NCI-H748 treated with DMSO at 0.1 percent for 48 hours (cell line): ENCODE data around the gene SELENOI.
"Not testable (repeated sequence)": the region's sequence is repeated elsewhere in the genome, so short reads cannot be mapped to it uniquely, and the experiment has no call there.

Experiments used
- DNase-seq: peaks from one replicate; lab custom pipeline; 2025; lab: John Stamatoyannopoulos, UW

The SELENOI gene, protein sequence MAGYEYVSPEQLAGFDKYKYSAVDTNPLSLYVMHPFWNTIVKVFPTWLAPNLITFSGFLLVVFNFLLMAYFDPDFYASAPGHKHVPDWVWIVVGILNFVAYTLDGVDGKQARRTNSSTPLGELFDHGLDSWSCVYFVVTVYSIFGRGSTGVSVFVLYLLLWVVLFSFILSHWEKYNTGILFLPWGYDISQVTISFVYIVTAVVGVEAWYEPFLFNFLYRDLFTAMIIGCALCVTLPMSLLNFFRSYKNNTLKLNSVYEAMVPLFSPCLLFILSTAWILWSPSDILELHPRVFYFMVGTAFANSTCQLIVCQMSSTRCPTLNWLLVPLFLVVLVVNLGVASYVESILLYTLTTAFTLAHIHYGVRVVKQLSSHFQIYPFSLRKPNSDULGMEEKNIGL

DNA sequence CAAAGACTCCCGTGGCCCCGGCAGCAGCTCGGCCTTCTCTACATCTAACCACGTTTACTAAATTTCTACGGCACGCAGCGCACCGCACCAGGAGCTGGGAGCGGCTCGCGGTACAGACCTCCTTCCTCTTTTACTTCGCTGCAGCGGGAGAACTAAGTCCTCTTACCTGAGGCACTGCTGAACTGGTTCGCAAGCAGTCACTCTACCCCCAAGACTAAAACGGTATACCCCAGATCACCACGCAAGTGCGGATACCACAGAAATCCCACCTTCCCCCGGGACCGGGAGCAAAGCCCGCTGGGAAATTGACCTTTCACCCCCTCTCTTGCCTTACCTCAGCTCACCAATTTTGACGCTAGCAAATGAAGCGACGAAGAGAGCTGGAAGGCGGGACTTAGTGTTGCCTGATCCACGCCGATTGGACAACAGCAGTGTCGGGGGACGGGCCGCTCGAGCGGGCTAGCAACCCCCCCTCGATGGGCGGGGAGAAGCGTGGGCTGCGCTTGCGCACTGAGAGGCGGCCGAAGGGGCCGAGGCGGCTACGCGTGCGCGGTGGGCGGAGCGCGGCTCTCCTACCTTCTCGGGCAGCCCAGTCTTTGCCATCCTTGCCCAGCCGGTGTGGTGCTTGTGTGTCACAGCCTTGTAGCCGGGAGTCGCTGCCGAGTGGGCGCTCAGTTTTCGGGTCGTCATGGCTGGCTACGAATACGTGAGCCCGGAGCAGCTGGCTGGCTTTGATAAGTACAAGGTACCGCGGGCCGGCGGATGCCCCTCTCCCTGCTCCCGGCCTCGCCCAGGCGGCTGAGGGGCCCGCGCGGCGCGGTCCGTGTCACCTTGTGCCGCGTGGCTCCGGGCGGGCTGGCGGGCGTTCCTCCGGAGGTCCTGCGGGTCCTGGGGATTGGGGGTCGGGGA lies at the start of gene SELENOI:
TSS of gene SELENOI (plus strand) at position 599 of the 909 bp plus-strand sequence. CDS start at position 689, 90 bp downstream.
- peak; percentile 99 for DNase-seq

DNA sequence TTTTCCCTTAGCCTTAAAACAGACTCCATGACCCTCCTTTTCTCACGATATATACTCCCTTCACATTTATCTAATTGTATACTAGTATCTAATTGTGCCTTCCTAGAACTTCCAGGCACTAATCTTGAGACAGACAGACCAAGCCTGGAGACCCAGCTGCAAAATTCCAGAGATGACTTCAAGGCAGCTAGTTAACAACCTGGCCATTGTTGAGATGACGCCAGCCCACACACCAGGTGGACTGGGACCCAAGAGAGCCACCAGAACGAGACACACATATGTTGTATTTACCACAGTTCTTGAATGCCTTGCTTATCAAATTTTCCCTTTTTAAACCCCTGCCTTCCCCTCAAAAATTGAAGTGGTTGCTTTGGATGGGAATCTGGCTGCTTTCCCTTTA lies 48.9 kb upstream of the SELENOI start:
- DNase-seq, result no peak

DNA sequence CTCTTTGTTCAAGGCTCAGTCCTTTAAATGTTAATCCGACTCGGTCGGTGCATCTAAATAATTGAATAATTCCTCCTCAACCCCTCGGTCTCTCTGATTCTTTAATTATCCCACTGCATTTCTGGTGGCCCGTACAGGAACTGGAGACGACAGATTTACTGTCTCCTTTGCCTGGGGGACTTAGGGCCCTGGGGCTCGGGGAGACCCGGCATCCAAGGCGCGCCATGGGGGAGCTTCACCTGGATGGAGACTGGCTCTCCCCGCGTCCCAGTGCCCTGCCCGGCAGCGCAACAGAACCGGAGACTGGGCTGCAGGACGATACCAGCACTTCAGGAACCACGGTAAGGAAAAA lies 47.7 kb upstream of the SELENOI start:
- DNase-seq, result no peak

DNA sequence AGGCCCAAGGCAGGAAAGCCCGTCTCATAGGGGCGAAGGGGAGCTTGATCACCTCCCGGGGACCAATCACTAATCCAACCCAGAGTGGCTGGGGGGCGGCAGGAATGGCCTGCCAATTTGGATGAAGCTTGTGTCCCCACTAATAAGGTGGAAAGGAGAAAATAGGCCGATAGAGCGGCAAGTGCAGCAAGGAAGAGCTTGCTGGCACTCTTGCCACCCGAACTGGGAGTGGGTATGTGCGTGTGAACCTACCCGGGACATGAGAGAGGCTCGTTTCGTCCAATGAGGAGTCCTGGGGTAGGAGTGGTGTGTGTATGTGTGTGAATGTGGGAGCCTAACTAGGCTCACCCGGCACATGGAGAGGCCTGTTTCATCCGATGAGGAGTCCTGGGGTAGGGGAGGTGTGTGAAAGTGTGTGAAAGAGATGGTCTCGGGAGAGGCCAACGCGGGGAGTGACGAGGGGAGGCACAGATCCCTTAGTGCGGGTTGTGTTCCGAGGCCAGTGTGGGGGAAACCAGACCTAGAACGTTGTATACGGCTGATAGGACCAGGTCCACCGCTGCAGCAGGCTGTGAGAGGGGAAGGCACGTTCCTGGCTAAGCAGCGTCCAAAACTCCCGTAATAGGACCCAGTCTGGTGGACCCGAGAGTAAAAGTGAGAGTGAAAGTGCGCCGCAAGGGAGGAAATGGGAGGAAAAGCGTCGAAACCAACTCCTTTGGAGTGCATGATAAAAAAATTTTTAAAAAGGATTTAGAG lies 47.1 kb upstream of the SELENOI start:
- DNase-seq, result no peak

DNA sequence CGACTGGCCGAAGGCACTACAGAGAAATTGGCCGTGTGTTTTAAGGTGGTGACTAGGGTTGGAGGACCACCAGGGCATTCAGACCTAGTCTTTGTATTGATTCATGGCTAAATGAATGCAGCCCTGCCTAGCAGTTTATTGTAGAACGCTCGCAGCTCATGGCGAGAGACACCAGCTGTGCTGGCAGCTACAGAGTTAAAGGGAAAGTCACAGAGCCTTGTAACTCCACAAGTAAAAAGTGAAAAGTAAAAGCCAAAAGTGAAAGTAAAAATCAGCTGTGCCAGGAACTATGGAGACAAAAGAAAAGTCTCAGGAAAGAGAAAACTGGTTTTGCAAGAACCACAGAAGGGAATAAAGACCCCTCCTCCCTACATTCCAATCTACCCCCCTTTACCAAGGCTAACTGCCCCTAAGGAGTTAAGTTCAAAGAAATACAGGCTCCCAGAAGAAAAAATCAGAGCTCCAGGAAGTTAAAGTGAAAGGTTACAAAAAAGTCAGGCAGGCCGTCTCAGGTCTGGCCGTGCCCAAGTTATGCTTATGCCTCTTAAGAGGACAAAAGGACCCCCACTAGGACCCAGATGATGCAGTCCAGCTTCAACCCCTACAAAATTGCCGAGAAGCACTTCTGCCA lies 46.4 kb upstream of the SELENOI start:
- DNase-seq, result no peak

DNA sequence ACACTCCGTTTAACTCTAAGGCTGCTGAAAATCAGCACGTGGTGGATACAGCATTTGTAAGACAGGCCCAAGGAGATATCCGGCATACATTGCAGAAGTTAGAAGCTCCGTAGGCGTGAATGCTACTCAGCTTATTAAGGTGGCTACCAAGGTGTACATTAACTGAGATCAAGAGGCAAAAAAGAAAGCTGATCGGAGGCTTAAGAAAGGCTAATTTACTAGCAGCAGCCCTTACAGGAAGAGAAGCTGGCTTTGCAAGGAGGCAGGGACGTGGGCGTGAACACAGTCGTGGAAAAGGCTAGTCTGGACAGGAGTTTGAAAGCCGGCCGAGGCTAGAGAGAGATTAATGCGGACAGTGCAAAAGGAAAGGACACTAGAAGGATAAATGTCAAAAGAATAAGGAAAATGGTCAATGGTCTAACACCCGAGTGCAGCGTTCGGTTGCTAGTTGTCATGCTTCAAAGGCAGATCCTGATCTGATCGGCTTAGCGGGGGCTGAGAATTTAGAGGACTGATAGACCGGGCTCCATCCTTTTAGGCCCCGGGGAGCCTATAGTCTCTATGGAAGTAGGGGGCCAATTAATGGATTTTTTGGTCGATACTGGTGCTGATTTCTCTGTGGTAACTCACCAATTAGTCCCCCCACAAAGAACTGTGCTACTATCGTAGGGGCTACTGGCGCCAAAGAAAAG lies 45.6 kb upstream of the SELENOI start:
- no peak for DNase-seq

DNA sequence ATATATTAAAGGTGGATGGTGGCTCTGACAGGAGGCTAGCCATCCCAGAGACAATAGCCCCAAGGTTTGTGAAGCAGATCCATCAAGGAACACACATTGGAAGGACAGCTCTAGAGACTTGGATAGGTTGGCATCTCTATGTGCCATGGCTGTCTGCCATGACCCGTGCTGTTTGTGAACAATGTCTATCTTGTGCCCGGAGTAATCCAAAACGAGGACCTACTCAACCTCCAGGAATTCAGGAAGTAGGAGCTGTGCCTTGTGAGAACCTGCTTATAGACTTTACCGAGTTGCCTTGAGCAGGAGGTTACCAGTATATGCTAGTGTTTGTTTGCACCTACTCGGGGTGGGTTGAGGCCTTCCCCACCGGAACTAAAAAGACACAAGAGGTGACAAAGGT lies 43.1 kb upstream of the SELENOI start:
- no peak for DNase-seq

DNA sequence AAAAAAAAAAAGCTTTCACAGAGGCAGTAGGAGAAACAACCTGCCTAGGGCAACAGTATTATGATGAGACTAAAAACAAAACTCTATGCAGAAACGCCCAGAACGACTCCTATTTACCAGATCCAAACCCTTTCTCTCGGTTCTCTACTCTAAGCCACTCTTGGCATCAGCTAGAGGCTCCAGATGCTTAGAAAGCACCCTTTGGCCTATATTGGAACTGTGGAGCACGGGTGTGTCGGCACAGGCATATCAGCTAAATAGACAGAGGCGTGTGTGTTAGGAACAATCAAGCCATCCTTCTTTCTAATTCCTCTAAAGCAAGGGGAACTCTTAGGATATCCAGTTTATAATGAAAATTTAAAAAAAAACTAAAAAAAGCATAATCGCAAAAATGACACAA lies 40.8 kb upstream of the SELENOI start:
- not testable (repeated sequence) for DNase-seq

DNA sequence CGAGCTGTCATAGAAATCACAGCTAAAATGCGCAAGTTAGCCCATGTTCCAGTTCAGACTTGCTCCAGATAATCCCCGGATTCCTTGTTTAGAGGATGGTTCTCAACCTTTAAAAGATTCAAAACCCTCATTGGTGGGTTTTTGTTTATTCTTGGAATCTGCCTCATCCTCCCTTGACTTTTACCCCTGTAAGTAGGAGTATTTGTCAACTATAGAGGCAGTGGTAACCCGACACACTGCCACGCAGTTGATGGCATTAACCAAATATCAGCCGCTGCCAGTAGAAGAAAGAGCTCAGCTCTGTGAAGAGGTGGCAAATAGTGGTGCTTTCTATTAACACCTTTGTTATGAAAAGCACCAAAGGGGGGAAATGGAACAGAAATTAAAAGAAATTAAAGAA lies 40.4 kb upstream of the SELENOI start:
- no peak for DNase-seq

DNA sequence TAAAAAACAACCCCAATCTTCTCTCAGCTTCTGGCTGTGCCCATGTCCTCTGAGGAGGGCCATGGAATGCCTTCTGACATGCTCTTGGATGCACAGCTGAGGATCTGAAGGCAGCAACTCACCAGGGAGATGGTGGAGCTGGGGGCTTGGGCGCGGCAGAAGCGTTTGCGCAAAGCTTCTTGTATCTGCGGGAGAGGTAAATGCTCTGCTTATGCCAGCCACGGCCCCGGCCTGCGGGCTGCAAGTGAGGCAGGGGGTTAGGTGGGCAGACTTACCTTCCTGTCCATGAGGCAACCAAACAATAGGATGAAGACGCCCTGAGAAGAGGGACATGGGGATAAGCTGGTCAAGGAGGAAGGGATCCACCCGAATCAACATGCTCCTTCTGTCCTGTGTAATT lies 36.0 kb upstream of the SELENOI start:
- no peak for DNase-seq

DNA sequence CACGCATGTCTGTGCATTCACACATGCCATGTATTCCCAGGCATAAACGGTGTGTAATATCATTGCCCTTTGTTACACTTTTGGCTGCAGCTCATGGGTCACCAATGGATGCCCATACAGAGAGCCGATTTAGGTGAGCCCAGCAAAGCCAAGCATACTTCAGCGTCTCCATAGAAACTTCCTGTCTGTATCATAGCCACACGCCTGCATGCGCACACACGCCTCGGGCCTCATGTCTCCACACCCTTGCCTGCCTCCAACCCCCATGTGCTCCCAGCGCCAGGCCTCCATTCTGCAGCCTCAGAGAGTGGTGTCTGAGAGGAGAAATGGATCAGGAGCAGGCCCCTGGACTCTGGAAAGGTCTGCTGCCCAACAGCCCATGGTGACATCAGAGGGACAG lies 33.5 kb upstream of the SELENOI start:
- DNase-seq, result no peak

DNA sequence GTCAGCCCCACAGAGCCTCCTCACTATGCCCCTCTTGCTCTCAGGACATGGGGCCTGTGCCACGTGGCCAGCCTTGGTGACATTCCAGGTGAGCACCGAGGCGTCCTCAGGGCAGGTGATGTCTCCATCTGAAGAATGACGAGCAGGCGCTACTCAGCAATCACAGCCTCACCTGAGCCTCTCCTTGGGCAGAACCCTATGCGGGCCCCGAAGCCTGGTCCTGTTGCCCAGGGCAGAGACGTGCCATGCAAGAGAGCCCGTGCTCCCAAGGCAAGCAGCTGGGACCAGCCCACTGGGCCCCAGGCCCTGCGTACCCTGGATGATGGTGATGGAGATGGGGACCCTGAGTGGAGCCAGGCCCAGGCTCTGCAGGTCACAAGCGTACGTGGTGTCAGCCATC lies 32.5 kb upstream of the SELENOI start:
- DNase-seq, result no peak

DNA sequence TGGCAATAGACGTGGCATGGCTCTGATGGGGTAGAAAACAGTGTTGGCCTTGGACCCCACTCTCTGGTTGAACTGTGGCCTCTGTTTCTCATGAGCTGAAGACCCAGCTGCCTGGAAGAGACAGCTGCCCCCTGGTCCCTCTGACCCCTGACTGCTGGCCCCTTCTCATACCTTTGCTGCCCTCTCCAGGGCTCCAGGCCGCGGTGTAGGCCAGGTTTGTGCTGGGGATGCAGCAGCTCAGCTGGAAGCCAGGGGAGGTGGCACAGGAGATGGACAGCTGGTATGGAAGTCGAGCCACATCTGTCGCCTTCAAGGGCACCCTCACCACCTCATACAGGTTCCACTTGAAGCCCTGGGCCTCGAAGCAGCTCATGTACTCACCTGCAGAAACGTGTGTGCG lies 31.7 kb upstream of the SELENOI start:
- DNase-seq, result no peak

DNA sequence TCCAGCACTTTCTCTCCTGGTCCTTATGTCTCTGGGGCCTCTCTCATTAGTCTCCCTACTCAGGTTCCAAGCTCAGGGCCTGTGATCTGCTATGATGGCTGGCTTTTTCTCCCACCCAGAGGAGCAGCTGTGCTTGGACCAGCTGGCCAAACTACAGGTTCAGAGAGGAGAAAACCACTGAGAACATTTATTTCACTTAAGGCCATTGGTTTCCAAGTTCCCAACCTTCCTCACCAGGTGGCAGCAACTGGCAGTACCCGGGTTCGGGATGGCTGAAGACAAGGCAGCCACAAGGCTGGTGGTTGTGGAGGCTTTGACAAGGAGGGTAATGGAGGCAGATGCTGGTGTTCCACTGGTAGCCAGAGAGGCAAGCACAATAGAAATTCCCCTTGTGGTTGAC lies 29.9 kb upstream of the SELENOI start:
- DNase-seq, result no peak

DNA sequence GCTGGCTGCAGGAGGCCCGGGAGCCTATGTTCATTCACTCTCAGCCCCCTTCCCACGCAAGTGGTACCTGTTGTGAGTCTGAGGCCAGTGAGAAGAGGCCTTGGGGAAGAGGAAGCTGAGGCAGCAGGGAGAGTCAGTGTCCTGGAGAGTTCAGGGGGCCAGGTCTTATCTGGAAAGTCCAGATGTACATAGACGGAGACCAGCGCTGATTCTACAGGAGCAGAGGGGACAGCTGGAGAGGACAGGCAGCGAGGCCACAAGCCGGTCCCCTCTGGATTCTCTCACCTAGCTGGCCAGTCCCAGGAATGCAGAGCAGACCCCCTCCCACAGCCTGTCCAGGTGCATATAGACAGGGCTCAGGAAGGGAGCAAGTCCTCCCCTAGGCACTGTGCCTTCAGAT lies 29.1 kb upstream of the SELENOI start:
- no peak for DNase-seq

DNA sequence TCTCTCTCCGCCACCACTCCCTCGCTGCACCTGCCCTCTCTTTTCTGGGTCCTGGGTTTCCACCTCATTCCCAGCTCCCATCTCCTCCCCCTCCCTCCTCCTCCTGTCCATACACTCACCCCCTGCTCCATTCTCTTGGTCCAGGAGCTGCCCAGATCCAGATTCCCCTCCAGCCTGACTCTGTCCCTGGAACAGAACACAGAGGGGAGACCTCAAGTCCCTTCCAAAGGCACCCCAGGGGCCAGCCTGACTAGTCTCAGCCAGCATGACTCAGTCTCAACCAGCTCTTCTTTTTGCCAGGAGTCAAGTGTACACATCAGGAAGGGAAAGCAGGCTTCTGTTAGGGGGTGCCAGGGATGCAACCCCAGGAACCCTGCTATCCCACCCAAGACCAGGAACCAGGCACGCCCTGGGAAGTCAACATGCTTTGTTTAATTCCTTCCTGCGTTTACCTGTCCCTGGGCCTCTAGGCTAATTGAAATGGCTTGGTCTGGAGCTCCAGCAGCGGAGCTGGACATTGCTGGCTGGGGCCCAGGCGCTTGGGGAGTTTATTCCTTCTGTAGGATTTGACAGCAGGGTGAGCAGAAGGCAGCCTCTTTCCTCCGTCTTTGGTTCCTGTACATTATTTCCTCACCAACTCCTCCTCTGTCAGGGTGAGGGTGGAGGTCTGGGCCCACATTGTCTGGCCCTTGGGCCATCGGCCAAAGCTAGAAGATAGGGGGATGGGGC lies 28.4 kb upstream of the SELENOI start:
- DNase-seq, result no peak

DNA sequence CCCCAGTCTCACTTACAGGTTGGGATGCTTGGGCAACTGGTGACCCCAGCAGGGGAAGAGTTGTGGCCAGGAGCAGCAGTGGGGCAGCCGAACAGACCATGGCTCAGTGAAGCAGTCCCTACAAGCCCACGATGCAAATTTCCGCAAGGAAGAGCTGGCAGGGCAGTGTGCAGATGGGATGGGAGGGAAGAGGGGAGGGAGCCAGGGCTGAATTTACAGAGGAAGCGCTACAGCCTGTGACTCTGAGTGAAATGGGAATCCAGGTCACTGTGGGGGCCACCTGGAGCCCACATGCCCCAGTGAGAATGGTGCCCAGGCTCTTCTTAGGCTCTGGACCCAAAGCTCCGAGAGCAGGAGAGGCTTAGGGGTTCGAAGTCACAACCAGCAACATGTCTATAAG lies 27.0 kb upstream of the SELENOI start:
- DNase-seq, result no peak

DNA sequence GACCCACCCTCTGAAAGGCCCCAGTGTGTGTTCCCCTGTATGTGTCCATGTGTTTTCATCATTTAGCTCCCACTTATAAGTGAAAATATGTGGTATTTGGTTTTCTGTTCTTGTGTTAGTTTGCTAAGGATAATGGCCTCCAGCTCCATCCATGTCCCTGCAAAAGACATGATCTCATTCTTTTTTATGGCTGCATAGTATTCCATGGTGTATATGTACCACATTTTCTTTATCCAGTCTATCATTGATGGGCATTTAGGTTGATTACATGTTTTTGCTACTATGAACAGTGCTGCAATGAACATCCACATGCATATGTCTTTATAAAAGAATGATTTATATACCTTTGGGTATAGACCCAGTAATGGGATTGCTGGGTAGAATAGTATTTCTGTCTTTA lies 21.5 kb upstream of the SELENOI start:
- DNase-seq, result not testable (repeated sequence)

DNA sequence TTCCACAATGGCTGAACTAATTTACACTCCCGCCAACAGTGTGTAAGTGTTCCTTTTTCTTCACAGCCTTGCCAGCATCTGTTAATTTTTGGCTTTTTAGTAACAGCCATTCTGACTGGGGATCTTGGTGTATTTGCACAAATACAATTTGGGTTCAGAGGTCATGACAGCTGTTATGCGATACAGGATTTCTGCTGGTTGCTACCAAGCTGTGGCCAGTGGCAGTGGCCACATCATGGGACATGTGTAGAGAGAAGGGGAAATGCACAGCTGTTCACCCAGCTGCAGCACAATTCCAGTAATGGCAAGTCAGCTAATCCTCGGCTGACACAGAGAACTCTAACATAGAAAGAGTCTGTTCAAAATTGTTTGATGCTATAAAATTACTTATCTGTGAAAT lies 21.0 kb upstream of the SELENOI start:
- no peak for DNase-seq

DNA sequence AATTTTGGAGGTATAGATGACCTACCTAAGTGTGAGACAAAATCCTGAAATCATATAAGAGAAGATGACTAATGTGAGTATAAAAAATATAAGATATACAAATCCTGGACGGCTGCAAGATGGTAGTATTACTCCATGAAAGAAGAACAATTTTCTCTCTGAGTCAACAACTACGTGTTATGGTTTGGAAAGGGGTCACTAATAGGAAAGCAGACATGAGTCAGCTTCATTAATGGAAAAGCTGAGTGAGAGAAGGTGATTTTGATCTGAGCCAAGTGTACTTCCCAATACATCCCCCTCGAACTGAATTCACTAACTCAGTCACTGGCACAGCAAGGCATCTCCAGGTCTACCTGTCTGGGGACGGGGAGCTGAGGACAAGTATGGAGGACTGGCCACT lies 20.1 kb upstream of the SELENOI start:
- DNase-seq, result no peak

DNA sequence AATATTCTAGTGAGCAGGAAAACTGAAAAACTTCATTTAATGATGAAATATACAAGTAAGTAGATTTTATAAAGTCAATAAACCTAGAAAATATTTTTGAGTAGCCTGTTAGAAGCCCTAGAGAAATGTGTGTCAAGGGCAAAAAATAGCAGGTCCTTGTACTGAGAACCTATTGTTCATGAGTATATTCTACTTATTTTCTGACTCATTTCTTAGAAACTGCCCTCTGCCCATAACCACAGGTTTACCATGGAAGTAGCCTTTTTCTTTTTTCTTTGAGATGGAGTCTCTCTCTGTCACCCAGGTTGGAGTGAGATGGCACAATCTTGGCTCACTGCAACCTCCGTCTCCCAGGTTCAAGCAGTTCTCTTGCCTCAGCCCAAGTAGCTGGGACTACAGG lies 19.4 kb upstream of the SELENOI start:
- no peak for DNase-seq
